Measurements from ENCODE around the gene HAO2. TPM values are rescaled to one million over a fixed set of nuclear protein-coding genes. Genes with fewer than 3 reads are reported as not detected.

HAO2 gene
- total and polyA plus RNA-seq, 2 donors (not counting 3 experiments of a cell fraction or from before 2014, with no cell fraction given) = not detected

DNA sequence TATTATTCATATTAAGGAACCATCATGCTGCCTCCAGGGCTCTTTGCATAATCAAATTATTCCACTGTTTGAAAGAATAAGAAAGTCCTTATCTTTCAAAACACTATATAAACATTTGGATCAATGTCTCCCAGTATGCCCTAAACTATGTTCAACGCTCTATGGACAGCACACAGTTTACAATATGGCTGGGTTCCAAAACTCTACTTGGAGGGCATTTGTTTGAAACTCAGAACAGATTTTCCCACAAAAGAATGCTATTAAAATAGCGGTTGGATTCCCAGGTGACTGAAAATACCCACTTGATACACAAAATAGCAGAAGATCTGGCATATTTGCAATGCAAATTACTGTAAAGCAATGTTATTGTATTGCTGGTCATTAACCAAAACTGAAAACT is 3.2 kb downstream of the HAO2 start:
- H3K4me2 ChIP-seq (ENCODE audit: insufficient read depth, low read length) = no peak overlapping the region
- dilution Hi-C loops (cut with MboI; ENCODE audit: extremely low pct_ligation_motif_present, low sequenced_read_pairs) = no loop called here
- H3K4me1 ChIP-seq (ENCODE audit: control insufficient read depth, extremely low read depth, insufficient read depth, low read length) = no peaks in the 10 kb centered on the region
- BruUV-seq (replicated peaks) = no TSS peak
- POLR2A ChIA-PET = no interaction called here
- H2AFZ ChIP-seq (ENCODE audit: low read depth, low read length) = no peak overlapping the region
- no peak overlapping the region for H3K4me3 ChIP-seq (replicated peaks in 1 of 3; ENCODE audit: insufficient read depth in 1 of 3, low read depth in 1 of 3, low read length in 3 of 3)
- H4K20me1 ChIP-seq (replicated peaks; ENCODE audit: control insufficient read depth, extremely low read depth, insufficient read depth, low read length) = no peaks in the 10 kb centered on the region
- H3K9ac ChIP-seq (replicated peaks; ENCODE audit: extremely low read depth, insufficient read depth, low read length) = no peak overlapping the region
- intact Hi-C loops (cut with micrococcal nuclease) = no loop called here
- no peaks in the 10 kb centered on the region for H3K9me3 ChIP-seq (replicated peaks; ENCODE audit: control insufficient read depth, insufficient read depth, low read length)
- no peaks in the 10 kb centered on the region for H3K79me2 ChIP-seq (ENCODE audit: control insufficient read depth, insufficient read depth, low read length)
- H3K36me3 ChIP-seq (ENCODE audit: control insufficient read depth in 2 of 2, extremely low read depth in 1 of 2, insufficient read depth in 2 of 2, low read length in 2 of 2) = no peaks in the 10 kb centered on the region
- CTCF ChIA-PET = no interaction called here
- H3K27me3 ChIP-seq (ENCODE audit: control insufficient read depth in 2 of 2, insufficient read depth in 2 of 2, low read length in 2 of 2) = peaks cover 3 to 4% of the 10 kb centered on the region in 2 experiments
- DNase-seq (ENCODE audit: low read depth, low spot score) (no peak), FAIRE-seq (no peak)
- H3K9me1 ChIP-seq (replicated peaks; ENCODE audit: control insufficient read depth, extremely low read depth, insufficient read depth, low read length) = no peaks in the 10 kb centered on the region
- no peak overlapping the region for H3K27ac ChIP-seq (ENCODE audit: insufficient read depth, low read depth, low read length)
- TF ChIP-seq, protein P1, sequence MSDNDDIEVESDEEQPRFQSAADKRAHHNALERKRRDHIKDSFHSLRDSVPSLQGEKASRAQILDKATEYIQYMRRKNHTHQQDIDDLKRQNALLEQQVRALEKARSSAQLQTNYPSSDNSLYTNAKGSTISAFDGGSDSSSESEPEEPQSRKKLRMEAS (IDR thresholded peaks at IDR 0.05; ENCODE audit: insufficient read depth, insufficient read length) = no peak
- no peak for TF ChIP-seq MYC (IDR thresholded peaks at IDR 0.05; ENCODE audit: low read depth, low read length)
- TF ChIP-seq POLR2AphosphoS5 (IDR thresholded peaks at IDR 0.05; ENCODE audit: insufficient read depth, low read depth, low read length) = no peak
- TF ChIP-seq EZH2 (IDR thresholded peaks at IDR 0.05; ENCODE audit: borderline replicate concordance, low read depth, low read length, severe bottlenecking) = no peak
- no peak for TF ChIP-seq FOS (IDR thresholded peaks at IDR 0.05; ENCODE audit: borderline replicate concordance, insufficient read depth, low read length)
- TF ChIP-seq POLR2A (IDR thresholded peaks at IDR 0.05; ENCODE audit: low read depth, low read length) = no peak
- no peak for TF ChIP-seq GATA2 (IDR thresholded peaks at IDR 0.05; ENCODE audit: insufficient read depth, insufficient read length, low read depth, low read length)

DNA sequence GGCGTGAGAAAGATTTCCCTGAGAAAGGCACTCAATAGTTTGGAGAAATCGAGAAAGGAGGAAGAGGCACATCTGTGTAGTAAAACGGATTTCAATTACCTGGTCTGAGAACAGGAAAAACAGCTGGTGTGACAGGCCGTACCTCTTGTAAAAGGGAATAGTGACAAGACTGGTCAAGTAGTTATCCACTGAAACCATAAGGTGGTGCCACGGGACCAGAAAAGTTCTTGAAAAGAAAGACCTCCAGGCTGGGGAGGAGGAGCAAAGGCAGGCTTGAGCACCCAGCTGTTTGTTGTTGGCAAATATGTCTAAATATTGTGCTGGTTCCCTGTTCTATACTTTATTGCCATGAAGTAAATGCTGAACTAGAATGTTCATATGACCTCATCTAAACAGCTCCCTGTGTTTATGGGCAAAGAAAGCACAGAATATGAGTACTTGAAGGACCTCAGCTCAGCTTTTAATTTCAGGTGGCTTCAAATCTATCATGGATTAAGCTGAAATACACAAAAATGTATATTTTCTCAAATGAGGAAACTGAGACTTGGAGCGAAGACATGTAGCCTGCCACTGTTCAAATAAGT is 4.0 kb downstream of the HAO2 start:
- DNase-seq (ENCODE audit: low read depth, low spot score) = no peak
- FAIRE-seq = no peak
- Histone ChIP-seq H2AFZ (ENCODE audit: low read depth, low read length) (no peak overlapping the region), H4K20me1 (replicated peaks; ENCODE audit: control insufficient read depth, extremely low read depth, insufficient read depth, low read length) (no peaks in the 10 kb centered on the region), H3K4me3 (replicated peaks in 1 of 3; ENCODE audit: insufficient read depth in 1 of 3, low read depth in 1 of 3, low read length in 3 of 3) (no peak overlapping the region), H3K36me3 (ENCODE audit: control insufficient read depth in 2 of 2, extremely low read depth in 1 of 2, insufficient read depth in 2 of 2, low read length in 2 of 2) (no peaks in the 10 kb centered on the region), H3K9ac (replicated peaks; ENCODE audit: extremely low read depth, insufficient read depth, low read length) (no peak overlapping the region), H3K4me1 (ENCODE audit: control insufficient read depth, extremely low read depth, insufficient read depth, low read length) (no peaks in the 10 kb centered on the region), H3K27me3 (ENCODE audit: control insufficient read depth in 2 of 2, insufficient read depth in 2 of 2, low read length in 2 of 2) (peaks cover 3% of the 10 kb centered on the region in 2 experiments), H3K9me3 (replicated peaks; ENCODE audit: control insufficient read depth, insufficient read depth, low read length) (no peaks in the 10 kb centered on the region), H3K27ac (ENCODE audit: insufficient read depth, low read depth, low read length) (no peak overlapping the region), H3K4me2 (ENCODE audit: insufficient read depth, low read length) (no peak overlapping the region), H3K79me2 (ENCODE audit: control insufficient read depth, insufficient read depth, low read length) (no peaks in the 10 kb centered on the region), H3K9me1 (replicated peaks; ENCODE audit: control insufficient read depth, extremely low read depth, insufficient read depth, low read length) (no peaks in the 10 kb centered on the region)
- CTCF ChIA-PET = no interaction called here
- POLR2A ChIA-PET = no interaction called here
- dilution Hi-C loops (cut with MboI; ENCODE audit: extremely low pct_ligation_motif_present, low sequenced_read_pairs) (no loop called here), intact Hi-C loops (cut with micrococcal nuclease) (no loop called here)
- BruUV-seq (replicated peaks) = no TSS peak
- TF ChIP-seq FOS (IDR thresholded peaks at IDR 0.05; ENCODE audit: borderline replicate concordance, insufficient read depth, low read length) (no peak), JUN (IDR thresholded peaks at IDR 0.05; ENCODE audit: borderline replicate concordance, insufficient read depth, insufficient read length, low read depth) (no peak), EZH2 (IDR thresholded peaks at IDR 0.05; ENCODE audit: borderline replicate concordance, low read depth, low read length, severe bottlenecking) (no peak), POLR2A (IDR thresholded peaks at IDR 0.05; ENCODE audit: low read depth, low read length) (no peak), MYC (IDR thresholded peaks at IDR 0.05; ENCODE audit: low read depth, low read length) (no peak), POLR2AphosphoS5 (IDR thresholded peaks at IDR 0.05; ENCODE audit: insufficient read depth, low read depth, low read length) (no peak), GATA2 (IDR thresholded peaks at IDR 0.05; ENCODE audit: insufficient read depth, insufficient read length, low read depth, low read length) (no peak)
- TF ChIP-seq, protein P1 (IDR thresholded peaks at IDR 0.05; ENCODE audit: insufficient read depth, insufficient read length) = no peak
- TF ChIP-seq, protein P2, sequence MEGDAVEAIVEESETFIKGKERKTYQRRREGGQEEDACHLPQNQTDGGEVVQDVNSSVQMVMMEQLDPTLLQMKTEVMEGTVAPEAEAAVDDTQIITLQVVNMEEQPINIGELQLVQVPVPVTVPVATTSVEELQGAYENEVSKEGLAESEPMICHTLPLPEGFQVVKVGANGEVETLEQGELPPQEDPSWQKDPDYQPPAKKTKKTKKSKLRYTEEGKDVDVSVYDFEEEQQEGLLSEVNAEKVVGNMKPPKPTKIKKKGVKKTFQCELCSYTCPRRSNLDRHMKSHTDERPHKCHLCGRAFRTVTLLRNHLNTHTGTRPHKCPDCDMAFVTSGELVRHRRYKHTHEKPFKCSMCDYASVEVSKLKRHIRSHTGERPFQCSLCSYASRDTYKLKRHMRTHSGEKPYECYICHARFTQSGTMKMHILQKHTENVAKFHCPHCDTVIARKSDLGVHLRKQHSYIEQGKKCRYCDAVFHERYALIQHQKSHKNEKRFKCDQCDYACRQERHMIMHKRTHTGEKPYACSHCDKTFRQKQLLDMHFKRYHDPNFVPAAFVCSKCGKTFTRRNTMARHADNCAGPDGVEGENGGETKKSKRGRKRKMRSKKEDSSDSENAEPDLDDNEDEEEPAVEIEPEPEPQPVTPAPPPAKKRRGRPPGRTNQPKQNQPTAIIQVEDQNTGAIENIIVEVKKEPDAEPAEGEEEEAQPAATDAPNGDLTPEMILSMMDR (IDR thresholded peaks at IDR 0.05; ENCODE audit: extremely low read depth in 1 of 2, insufficient read depth in 1 of 2, low read depth in 1 of 2, low read length in 2 of 2) = no peak

Measured in endothelial cell of umbilical vein (primary cell).